A673 (cell line): ENCODE data around the gene LRBA. TPM values are rescaled to one million over a fixed set of nuclear protein-coding genes. Genes with fewer than 3 reads are reported as not detected.

Experiments used
- BruUV-seq: library from RNA; stranded (reverse); fragments of 400-500 nt; replicated peaks from 2 replicates; lab custom pipeline; 2021; lab: Mats Ljungman, UMichigan
- CTCF ChIA-PET: fragments of 300-600 bp; sonication (Branson Sonifier 250); formaldehyde crosslinking; loops from one replicate; lab custom pipeline; 2022; ENCODE audit warnings: antibody characterized with exemption; lab: Charles Lee
- POLR2A ChIA-PET: fragments of 300-600 bp; sonication (Branson Sonifier 250); formaldehyde crosslinking; loops from one replicate; lab custom pipeline; 2022; ENCODE audit warnings: antibody characterized with exemption; ENCODE audit not compliant: low non-redundant PET; lab: Charles Lee
- DNase-seq: peaks from one replicate; pipeline ENCODE4 v3.0.0-alpha.2; 2015; ENCODE audit warnings: low spot score
- H3K27ac ChIP-seq: fragments of 200-600 bp; sonication (generic); 2 replicates; pipeline ENCODE4 v1.5.1; 2016; ENCODE audit warnings: mixed run types, low read depth, mild to moderate bottlenecking, mixed read lengths, antibody characterized with exemption, low read length; ENCODE audit not compliant: poor library complexity, severe bottlenecking
- H3K27me3 ChIP-seq: fragments of 200-600 bp; sonication (generic); replicated peaks from 2 replicates; pipeline ENCODE4 v1.6.1; 2017; ENCODE audit warnings: mixed run types, low read depth, mild to moderate bottlenecking, mixed read lengths, antibody characterized with exemption, low read length; ENCODE audit not compliant: insufficient read depth, poor library complexity
- H3K36me3 ChIP-seq: fragments of 200-600 bp; sonication (generic); 2 replicates; pipeline ENCODE4 v1.6.1; 2016; ENCODE audit warnings: mixed run types, mild to moderate bottlenecking, mixed read lengths, antibody characterized with exemption, low read length; ENCODE audit not compliant: insufficient read depth, poor library complexity, severe bottlenecking
- H3K4me1 ChIP-seq: fragments of 200-600 bp; sonication (generic); 2 replicates; pipeline ENCODE4 v1.6.1; 2017; ENCODE audit warnings: mixed run types, mild to moderate bottlenecking, mixed read lengths, antibody characterized with exemption, low read length; ENCODE audit not compliant: insufficient read depth, poor library complexity, severe bottlenecking
- H3K4me3 ChIP-seq: fragments of 200-600 bp; sonication (generic); 2 replicates; pipeline ENCODE4 v1.5.1; 2016; ENCODE audit warnings: low read depth, mixed run types, mild to moderate bottlenecking, mixed read lengths, low read length; ENCODE audit not compliant: poor library complexity, severe bottlenecking
- H3K9me3 ChIP-seq: fragments of 200-600 bp; sonication (generic); 2 replicates; pipeline ENCODE4 v1.6.1; 2016; ENCODE audit warnings: mixed run types, low read depth, mild to moderate bottlenecking, mixed read lengths, antibody characterized with exemption, low read length; ENCODE audit not compliant: poor library complexity, severe bottlenecking
- EZH2 ChIP-seq: fragments of 200-600 bp; sonication (generic); IDR thresholded peaks from 2 replicates; pipeline ENCODE4 v1.6.1; 2017; ENCODE audit warnings: borderline replicate concordance, low read depth, mild to moderate bottlenecking, mixed read lengths, antibody characterized with exemption, low read length; ENCODE audit not compliant: poor library complexity, severe bottlenecking
- intact Hi-C: fragments of 100-400 bp; cut with micrococcal nuclease; formaldehyde crosslinking; loops from one replicate; pipeline ENCODE4 v1.10.0; 2022; ENCODE audit not compliant: unreplicated experiment
- total RNA-seq: library from RNA; stranded (reverse); gene quantifications from 2 replicates; pipeline ENCODE4 v1.2.3, GENCODE V29; 2021
- TF ChIP-seq, protein P1 (sequence below): fragments of 300-800, 200-600 bp; sonication (generic); conservative IDR thresholded peaks from 2 replicates; pipeline ENCODE4 v1.5.1; 2017; ENCODE audit warnings: low read depth, mild to moderate bottlenecking, antibody characterized with exemption, low read length, moderate library complexity, mixed read lengths

LRBA gene
- total RNA-seq, 1 experiment from 2014 or later: 35.7 TPM

- BruUV-seq: no TSS peak
- H3K36me3 ChIP-seq: no peaks in the 10 kb centered on the region
- intact Hi-C loops: no loop called here
- no peaks in the 10 kb centered on the region for H3K27me3 ChIP-seq
- no peak for TF ChIP-seq EZH2
- TF ChIP-seq, protein P1, sequence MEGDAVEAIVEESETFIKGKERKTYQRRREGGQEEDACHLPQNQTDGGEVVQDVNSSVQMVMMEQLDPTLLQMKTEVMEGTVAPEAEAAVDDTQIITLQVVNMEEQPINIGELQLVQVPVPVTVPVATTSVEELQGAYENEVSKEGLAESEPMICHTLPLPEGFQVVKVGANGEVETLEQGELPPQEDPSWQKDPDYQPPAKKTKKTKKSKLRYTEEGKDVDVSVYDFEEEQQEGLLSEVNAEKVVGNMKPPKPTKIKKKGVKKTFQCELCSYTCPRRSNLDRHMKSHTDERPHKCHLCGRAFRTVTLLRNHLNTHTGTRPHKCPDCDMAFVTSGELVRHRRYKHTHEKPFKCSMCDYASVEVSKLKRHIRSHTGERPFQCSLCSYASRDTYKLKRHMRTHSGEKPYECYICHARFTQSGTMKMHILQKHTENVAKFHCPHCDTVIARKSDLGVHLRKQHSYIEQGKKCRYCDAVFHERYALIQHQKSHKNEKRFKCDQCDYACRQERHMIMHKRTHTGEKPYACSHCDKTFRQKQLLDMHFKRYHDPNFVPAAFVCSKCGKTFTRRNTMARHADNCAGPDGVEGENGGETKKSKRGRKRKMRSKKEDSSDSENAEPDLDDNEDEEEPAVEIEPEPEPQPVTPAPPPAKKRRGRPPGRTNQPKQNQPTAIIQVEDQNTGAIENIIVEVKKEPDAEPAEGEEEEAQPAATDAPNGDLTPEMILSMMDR: no peak
- no peak overlapping the region for H3K4me3 ChIP-seq
- peaks cover 15% of the 10 kb centered on the region for H3K4me1 ChIP-seq
- POLR2A ChIA-PET: no interaction called here
- CTCF ChIA-PET: no interaction called here
- no peak for DNase-seq
- no peak overlapping the region for H3K27ac ChIP-seq
- no peaks in the 10 kb centered on the region for H3K9me3 ChIP-seq
Measured at GRCh38 chr4:150625033-150625432, 390.1 kb downstream of the LRBA start.

- no peak overlapping the region for H3K4me3 ChIP-seq
- intact Hi-C loops: no loop called here
- ChIA-PET CTCF (no interaction called here), POLR2A (no interaction called here)
- H3K36me3 ChIP-seq: no peaks in the 10 kb centered on the region
- no peak for TF ChIP-seq EZH2
- TF ChIP-seq, protein P1: no peak
- DNase-seq: no peak
- H3K27ac ChIP-seq: no peak overlapping the region
- peaks cover 15% of the 10 kb centered on the region for H3K4me1 ChIP-seq
- no peaks in the 10 kb centered on the region for H3K9me3 ChIP-seq
- no peaks in the 10 kb centered on the region for H3K27me3 ChIP-seq
- no TSS peak for BruUV-seq
Measured at GRCh38 chr4:150624055-150624454, 391.0 kb downstream of the LRBA start.

DNA sequence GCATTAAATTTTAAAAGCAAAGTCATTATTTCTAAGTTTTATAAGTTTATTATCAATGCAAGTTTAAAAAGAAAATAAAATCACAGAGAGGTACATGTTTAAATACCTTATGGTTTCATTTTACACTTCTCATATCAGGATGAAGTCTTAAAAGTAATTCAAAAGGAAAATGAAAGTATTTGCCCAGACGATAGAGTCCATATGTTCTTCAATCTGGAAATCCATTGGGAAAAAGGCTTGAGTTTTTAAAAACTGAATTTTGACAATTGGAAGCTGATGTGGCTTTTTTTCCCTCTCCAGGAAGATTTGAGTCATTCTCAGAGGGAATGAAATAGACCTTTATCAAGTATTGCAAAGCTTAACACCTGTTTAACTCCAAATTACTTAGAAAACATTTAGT is 396.0 kb downstream of the LRBA start:
- no peak overlapping the region for H3K27ac ChIP-seq
- no peak for DNase-seq
- TF ChIP-seq, protein P1: no peak
- TF ChIP-seq EZH2: no peak
- intact Hi-C loops: no loop called here
- CTCF ChIA-PET: no interaction called here
- no peaks in the 10 kb centered on the region for H3K36me3 ChIP-seq
- POLR2A ChIA-PET: no interaction called here
- BruUV-seq: no TSS peak
- no peaks in the 10 kb centered on the region for H3K4me1 ChIP-seq
- no peak overlapping the region for H3K4me3 ChIP-seq
- no peaks in the 10 kb centered on the region for H3K9me3 ChIP-seq
- H3K27me3 ChIP-seq: no peaks in the 10 kb centered on the region
